Fibroblast of lung (primary cell): ENCODE measurements around the gene NNT.

Experiments used
- EZH2 ChIP-seq: IDR thresholded peaks from 2 replicates; pipeline ENCODE4 v1.5.1; 2012; ENCODE audit warnings: low read length, control low read depth, mild to moderate bottlenecking; ENCODE audit errors: missing control alignments
- TF ChIP-seq, protein P1 (sequence below), 2 donors: IDR thresholded peaks in 1 of 2; conservative IDR thresholded peaks in 1 of 2; 1 replicate in 1 of 2; 2 replicates in 1 of 2; pipeline ENCODE4 v1.5.1; 2011 to 2012; ENCODE audit warnings: low read length in 2 of 2, control low read depth in 1 of 2, inconsistent platforms in 1 of 2, low read depth in 1 of 2, mild to moderate bottlenecking in 1 of 2

DNA sequence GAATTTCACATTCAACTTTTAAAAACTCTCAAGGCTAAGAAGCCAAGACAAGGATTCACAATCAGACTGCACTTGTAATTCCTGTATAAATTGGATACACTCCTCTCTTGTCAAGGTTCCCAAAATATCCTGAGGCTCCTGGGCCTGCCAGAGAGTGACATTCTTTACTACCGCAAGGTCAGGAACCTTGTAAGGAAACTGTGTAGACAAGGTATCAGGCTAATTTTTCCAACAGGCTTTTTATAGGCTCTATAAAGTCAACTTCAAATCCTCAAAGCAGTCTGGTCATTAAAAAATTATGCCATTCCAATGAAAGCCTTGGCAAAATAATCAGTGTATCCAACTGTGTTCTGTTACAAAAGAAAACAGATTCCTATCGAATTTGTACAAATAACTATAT lies 30.6 kb upstream of the NNT start:
- TF ChIP-seq EZH2, result no peak
- TF ChIP-seq, protein P1, sequence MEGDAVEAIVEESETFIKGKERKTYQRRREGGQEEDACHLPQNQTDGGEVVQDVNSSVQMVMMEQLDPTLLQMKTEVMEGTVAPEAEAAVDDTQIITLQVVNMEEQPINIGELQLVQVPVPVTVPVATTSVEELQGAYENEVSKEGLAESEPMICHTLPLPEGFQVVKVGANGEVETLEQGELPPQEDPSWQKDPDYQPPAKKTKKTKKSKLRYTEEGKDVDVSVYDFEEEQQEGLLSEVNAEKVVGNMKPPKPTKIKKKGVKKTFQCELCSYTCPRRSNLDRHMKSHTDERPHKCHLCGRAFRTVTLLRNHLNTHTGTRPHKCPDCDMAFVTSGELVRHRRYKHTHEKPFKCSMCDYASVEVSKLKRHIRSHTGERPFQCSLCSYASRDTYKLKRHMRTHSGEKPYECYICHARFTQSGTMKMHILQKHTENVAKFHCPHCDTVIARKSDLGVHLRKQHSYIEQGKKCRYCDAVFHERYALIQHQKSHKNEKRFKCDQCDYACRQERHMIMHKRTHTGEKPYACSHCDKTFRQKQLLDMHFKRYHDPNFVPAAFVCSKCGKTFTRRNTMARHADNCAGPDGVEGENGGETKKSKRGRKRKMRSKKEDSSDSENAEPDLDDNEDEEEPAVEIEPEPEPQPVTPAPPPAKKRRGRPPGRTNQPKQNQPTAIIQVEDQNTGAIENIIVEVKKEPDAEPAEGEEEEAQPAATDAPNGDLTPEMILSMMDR (conservative IDR thresholded peaks at IDR 0.05 in 1 of 2, IDR thresholded peaks at IDR 0.05 in 1 of 2; ENCODE audit: low read depth in 1 of 2, low read length in 2 of 2), result no peak
